IMR-90 (cell line): ENCODE data around the gene PTPRF. TPM values are rescaled to one million over a fixed set of nuclear protein-coding genes. Genes with fewer than 3 reads are reported as not detected.

Source experiments
- ATAC-seq: fragments of 200-7000 bp; cut with Tn5 transposase; 2 replicates; pipeline ENCODE4 v1.9.1; 2020; ENCODE audit warnings: low read depth, mild to moderate bottlenecking, moderate library complexity
- BruUV-seq: library from RNA; stranded (reverse); fragments of 400-500 nt; replicated peaks from 2 replicates; lab custom pipeline; 2021; lab: Mats Ljungman, UMichigan
- CTCF ChIA-PET: fragments of 300-600 bp; formaldehyde crosslinking; extraction: SDS; loops from one replicate; lab custom pipeline; 2021; ENCODE audit warnings: antibody characterized with exemption; lab: Yijun Ruan, JAX
- POLR2A ChIA-PET: fragments of 300-600 bp; sonication (Branson Sonifier 250); formaldehyde crosslinking; loops from one replicate; lab custom pipeline; 2022; ENCODE audit warnings: antibody characterized with exemption; ENCODE audit not compliant: unreplicated experiment; lab: Charles Lee
- DNase-seq: peaks from one replicate; pipeline ENCODE4 v3.0.0; 2013
- H2AFZ ChIP-seq: replicated peaks from 2 replicates; pipeline ENCODE3; 2013; ENCODE audit warnings: low read length, mild to moderate bottlenecking; ENCODE audit not compliant: poor library complexity
- H2AK5ac ChIP-seq: 2 replicates; pipeline ENCODE4 v1.6.1; 2013; ENCODE audit warnings: low read depth, low read length, inconsistent platforms
- H2AK9ac ChIP-seq: replicated peaks from 2 replicates; pipeline ENCODE3; 2013; ENCODE audit warnings: mild to moderate bottlenecking, low read depth, low read length, moderate library complexity; ENCODE audit not compliant: poor library complexity
- H2BK120ac ChIP-seq: 2 replicates; pipeline ENCODE4 v1.6.1; 2013; ENCODE audit warnings: low read depth, low read length, inconsistent platforms
- H2BK15ac ChIP-seq: 3 replicates; pipeline ENCODE4 v1.6.1; 2013; ENCODE audit warnings: low read depth, low read length, inconsistent platforms
- H2BK20ac ChIP-seq: 2 replicates; pipeline ENCODE4 v1.6.1; 2013; ENCODE audit warnings: low read depth, mild to moderate bottlenecking, inconsistent platforms, low read length, moderate library complexity
- H2BK5ac ChIP-seq: 2 replicates; pipeline ENCODE4 v1.6.1; 2013; ENCODE audit warnings: mild to moderate bottlenecking, low read depth, low read length, inconsistent platforms; ENCODE audit not compliant: poor library complexity, severe bottlenecking
- H3K14ac ChIP-seq: replicated peaks from 2 replicates; pipeline ENCODE4 v1.6.1; 2013; ENCODE audit warnings: low read depth, low read length, inconsistent platforms
- H3K18ac ChIP-seq: 2 replicates; pipeline ENCODE4 v1.6.1; 2013; ENCODE audit warnings: low read depth, low read length, control low read depth
- H3K23ac ChIP-seq: 2 replicates; pipeline ENCODE4 v1.6.1; 2013; ENCODE audit warnings: low read depth, low read length, inconsistent platforms
- H3K27ac ChIP-seq: 2 replicates; pipeline ENCODE4 v1.5.1; 2013; ENCODE audit warnings: mild to moderate bottlenecking, control low read depth, low read length; ENCODE audit not compliant: insufficient read depth
- H3K27me3 ChIP-seq: 2 replicates; pipeline ENCODE4 v1.6.1; 2013; ENCODE audit warnings: low read length; ENCODE audit not compliant: control insufficient read depth, insufficient read depth
- H3K36me3 ChIP-seq: 2 replicates; pipeline ENCODE4 v1.6.1; 2013; ENCODE audit warnings: low read length, mixed read lengths; ENCODE audit not compliant: control insufficient read depth, insufficient read depth
- H3K4ac ChIP-seq: 2 replicates; pipeline ENCODE4 v1.6.1; 2013; ENCODE audit warnings: low read depth, low read length, inconsistent platforms
- H3K4me1 ChIP-seq: 2 replicates; pipeline ENCODE4 v1.6.1; 2013; ENCODE audit warnings: low read length, mixed read lengths; ENCODE audit not compliant: control insufficient read depth, insufficient read depth
- H3K4me2 ChIP-seq: 2 replicates; pipeline ENCODE4 v1.6.1; 2013; ENCODE audit warnings: low read depth, mild to moderate bottlenecking, control low read depth, low read length, moderate library complexity
- H3K4me3 ChIP-seq: 2 replicates; pipeline ENCODE4 v1.5.1; 2013; ENCODE audit warnings: low read depth, mild to moderate bottlenecking, control low read depth, low read length, moderate library complexity; ENCODE audit not compliant: insufficient read depth
- H3K56ac ChIP-seq: 2 replicates; pipeline ENCODE4 v1.6.1; 2013; ENCODE audit warnings: low read length, inconsistent platforms; ENCODE audit not compliant: insufficient read depth; ENCODE audit errors: extremely low read depth
- H3K79me1 ChIP-seq, 2 experiments: 2 replicates each; pipeline ENCODE4 v1.6.1; 2013; ENCODE audit warnings: low read length in 2 of 2, inconsistent platforms in 1 of 2, low read depth in 1 of 2
- H3K9ac ChIP-seq: 2 replicates; pipeline ENCODE4 v1.6.1; 2013; ENCODE audit warnings: low read depth, low read length, control low read depth
- H3K9me1 ChIP-seq: 2 replicates; pipeline ENCODE4 v1.6.1; 2013; ENCODE audit warnings: low read length, inconsistent platforms; ENCODE audit not compliant: insufficient read depth
- H3K9me3 ChIP-seq: 2 replicates; pipeline ENCODE4 v1.6.1; 2013; ENCODE audit warnings: low read length; ENCODE audit not compliant: control insufficient read depth, insufficient read depth
- H4K20me1 ChIP-seq: 2 replicates; pipeline ENCODE4 v1.6.1; 2013; ENCODE audit warnings: low read length, inconsistent platforms; ENCODE audit not compliant: insufficient read depth
- H4K5ac ChIP-seq: 2 replicates; pipeline ENCODE4 v1.6.1; 2013; ENCODE audit warnings: mild to moderate bottlenecking, low read depth, low read length, control low read depth
- H4K8ac ChIP-seq, 2 experiments: 2 replicates each; pipeline ENCODE4 v1.6.1; 2013; ENCODE audit warnings: low read depth in 2 of 2, low read length in 2 of 2, control low read depth in 1 of 2, inconsistent platforms in 1 of 2
- H4K91ac ChIP-seq: 2 replicates; pipeline ENCODE4 v1.6.1; 2013; ENCODE audit warnings: low read depth, low read length, inconsistent platforms; ENCODE audit not compliant: insufficient read depth
- CEBPB ChIP-seq: IDR thresholded peaks from 2 replicates; pipeline ENCODE4 v1.6.1; 2012; ENCODE audit warnings: low read depth, low read length, improper control_type of control experiment
- CTCF ChIP-seq: conservative IDR thresholded peaks from 2 replicates; pipeline ENCODE4 v1.5.1; 2012; ENCODE audit warnings: mild to moderate bottlenecking, low read depth, low read length, improper control_type of control experiment
- ELK1 ChIP-seq: fragments of 150-350 bp; IDR thresholded peaks from 2 replicates; pipeline ENCODE4 v1.6.1; 2016; ENCODE audit warnings: low read depth, mild to moderate bottlenecking, low read length, moderate library complexity, borderline replicate concordance
- FOS ChIP-seq: fragments of 150-350 bp; IDR thresholded peaks from 2 replicates; pipeline ENCODE4 v1.6.1; 2016; ENCODE audit warnings: low read depth, low read length
- MAFK ChIP-seq: IDR thresholded peaks from 2 replicates; pipeline ENCODE4 v1.6.1; 2012; ENCODE audit warnings: low read depth, low read length, improper control_type of control experiment
- MAZ ChIP-seq: IDR thresholded peaks from 2 replicates; pipeline ENCODE4 v1.6.1; 2012; ENCODE audit warnings: low read depth, mild to moderate bottlenecking, low read length, improper control_type of control experiment, moderate library complexity, borderline replicate concordance
- MXI1 ChIP-seq: IDR thresholded peaks from 2 replicates; pipeline ENCODE4 v1.6.1; 2012; ENCODE audit warnings: low read depth, mild to moderate bottlenecking, low read length, moderate library complexity, borderline replicate concordance
- NFE2L2 ChIP-seq: fragments of 150-350 bp; IDR thresholded peaks from 2 replicates; pipeline ENCODE4 v1.6.1; 2016; ENCODE audit warnings: low read depth, mild to moderate bottlenecking, low read length
- RAD21 ChIP-seq: IDR thresholded peaks from 2 replicates; pipeline ENCODE4 v1.6.1; 2012; ENCODE audit warnings: low read length, improper control_type of control experiment
- RFX5 ChIP-seq: IDR thresholded peaks from 2 replicates; pipeline ENCODE4 v1.8.0; 2012; ENCODE audit warnings: low read depth, mild to moderate bottlenecking, low read length, moderate library complexity
- WGBS, 2 experiments: methylation state at CpG; one replicate each; pipeline versions ENCODE4 v1.1.5 to v1.1.7; 2013; ENCODE audit warnings: missing lambda C conversion rate in 2 of 2; ENCODE audit not compliant: insufficient read length in 1 of 2; ENCODE audit errors: extremely low coverage in 2 of 2; 5-methylcytosine and 5-hydroxymethylcytosine counted together
- dilution Hi-C: fragments of 300-500 bp; cut with HindIII; formaldehyde crosslinking; loops from one replicate; pipeline ENCODE4 v1.14.3; 2018; ENCODE audit warnings: low sequenced_read_pairs; ENCODE audit not compliant: unreplicated experiment
- in situ Hi-C: fragments of 300-500 bp; cut with MboI; formaldehyde crosslinking; loops from 3 replicates; pipeline ENCODE4 v1.14.3; 2019; ENCODE audit warnings: low sequenced_read_pairs, inconsistent platforms, mixed read lengths
- intact Hi-C: fragments of 100-400 bp; cut with micrococcal nuclease; formaldehyde crosslinking; loops from 2 replicates; pipeline ENCODE4 v1.10.0; 2022
- polyA plus RNA-seq, 3 experiments: library from polyadenylated mRNA; depleted of rRNA; stranded (reverse); fragments of >200 nt; gene quantifications; 2 replicates each; pipeline ENCODE4 v1.2.3, GENCODE V29; 2012; ENCODE audit warnings: low replicate concordance in 1 of 3
- total RNA-seq: library from RNA; depleted of rRNA; stranded (reverse); fragments of >200 nt; gene quantifications from 2 replicates; pipeline ENCODE4 v1.2.3, GENCODE V29; 2012

PTPRF gene
- total and polyA plus RNA-seq, 2 of the 4 experiments (the other 2 are of a cell fraction): 25.8 to 92.3 TPM

GRCh38 chr1:43622901-43623780, 92.5 kb downstream of the PTPRF start (continued):
- TF ChIP-seq ELK1 (no peak), CEBPB (no peak)

- Histone ChIP-seq H2BK20ac (no peak overlapping the region), H3K4me2 (no peak overlapping the region), H3K18ac (no peak overlapping the region), H3K4me3 (no peak overlapping the region), H3K27ac (no peak overlapping the region), H2AK9ac (no peak overlapping the region), H4K5ac (no peak overlapping the region), H3K9ac (no peak overlapping the region), H3K14ac (no peak overlapping the region), H3K9me3 (no peaks in the 10 kb centered on the region), H3K36me3 (peaks cover 23% of the 10 kb centered on the region), H3K9me1 (no peaks in the 10 kb centered on the region), H2BK15ac (no peak overlapping the region), H4K91ac (no peak overlapping the region), H2AK5ac (no peak overlapping the region), H3K4me1 (no peaks in the 10 kb centered on the region), H2BK5ac (no peak overlapping the region), H2BK120ac (no peak overlapping the region), H4K20me1 (no peaks in the 10 kb centered on the region; the same call in none of the 2 replicates), H4K8ac (no peak overlapping the region), H3K23ac (no peak overlapping the region), H3K4ac (no peak overlapping the region), H2AFZ (no peak overlapping the region), H3K79me1 (no peaks in the 10 kb centered on the region; a peak in 1 of 4 replicates), H3K56ac (no peak overlapping the region), H3K27me3 (no peaks in the 10 kb centered on the region)
- CTCF ChIA-PET: no interaction called here
- 94% methylated on average over 6 of the region's 16 CpGs; no CpG with 5 or more reads in 1 of the 2 experiments for WGBS, 2 experiments
- DNase-seq (no peak), ATAC-seq (no peak)
- intact Hi-C loops (no loop called here), in situ Hi-C loops (no loop called here), dilution Hi-C loops (no loop called here)
- no TSS peak for BruUV-seq
- POLR2A ChIA-PET: no interaction called here
- TF ChIP-seq MXI1 (no peak), CEBPB (no peak), RAD21 (no peak), RFX5 (no peak), CTCF (no peak), ELK1 (no peak), NFE2L2 (no peak), MAZ (no peak), FOS (no peak), MAFK (no peak)
Observed at GRCh38 chr1:43625063-43625780, 94.5 kb downstream of the PTPRF start.
